SK-N-SH (cell line): ENCODE results near the gene BCLAF1. TPM values are rescaled to one million over a fixed set of nuclear protein-coding genes. Genes with fewer than 3 reads are reported as not detected.

Experiments
- CTCF ChIA-PET: fragments of 300-600, 350-600 bp; formaldehyde crosslinking; extraction: SDS; loops from one replicate; lab custom pipeline; 2021; lab: Yijun Ruan, JAX
- POLR2A ChIA-PET: fragments of 350-600 bp; sonication (Branson Sonifier 250); formaldehyde crosslinking; extraction: SDS; loops from one replicate; lab custom pipeline; 2020; ENCODE audit warnings: antibody characterized with exemption, inconsistent platforms; lab: Yijun Ruan, JAX
- DNase-seq: peaks from one replicate; pipeline ENCODE4 v3.0.0; 2012
- H2AFZ ChIP-seq: fragments of 200-600 bp; sonication (generic); 2 replicates; pipeline ENCODE4 v1.8.1; 2016; ENCODE audit warnings: antibody characterized with exemption, mild to moderate bottlenecking, low read depth
- H3F3A ChIP-seq: fragments of 200-600 bp; sonication (generic); replicated peaks from 2 replicates; pipeline ENCODE3; 2016; ENCODE audit warnings: antibody characterized with exemption, mild to moderate bottlenecking; ENCODE audit not compliant: insufficient read depth
- H3K27ac ChIP-seq, 2 experiments: fragments of 200-500 bp in 1 of 2; fragments of 200-600 bp in 1 of 2; sonication (Bioruptor generic) in 1 of 2; sonication (generic), shearing (Covaris generic) in 1 of 2; 2 replicates each; pipeline versions ENCODE4 v1.5.1 to v1.6.1; 2014 to 2016; ENCODE audit warnings: low read depth in 2 of 2, inconsistent platforms in 1 of 2, low read length in 1 of 2, mild to moderate bottlenecking in 1 of 2, mixed read lengths in 1 of 2
- H3K27me3 ChIP-seq: fragments of 200-600 bp; sonication (generic), shearing (Covaris generic); 2 replicates; pipeline ENCODE4 v1.6.1; 2016; ENCODE audit warnings: mixed run types; ENCODE audit not compliant: insufficient read depth
- H3K36me3 ChIP-seq, 2 experiments: fragments of 200-500 bp in 1 of 2; fragments of 200-600 bp in 1 of 2; sonication (Bioruptor generic) in 1 of 2; sonication (generic) in 1 of 2; replicated peaks in 1 of 2; 2 replicates each; pipeline versions ENCODE3 to v1.5.1; 2014 to 2016; ENCODE audit warnings: low read length in 1 of 2, mild to moderate bottlenecking in 1 of 2; ENCODE audit not compliant: insufficient read depth in 2 of 2, control insufficient read depth in 1 of 2
- H3K4me1 ChIP-seq, 2 experiments: fragments of 200-500 bp in 1 of 2; fragments of 200-600 bp in 1 of 2; sonication (Bioruptor generic) in 1 of 2; sonication (generic), shearing (Covaris generic) in 1 of 2; 2 replicates each; pipeline versions ENCODE4 v1.5.1 to v1.6.1; 2014 to 2016; ENCODE audit warnings: low read depth in 1 of 2, low read length in 1 of 2, mixed run types in 1 of 2; ENCODE audit not compliant: insufficient read depth in 2 of 2, control insufficient read depth in 1 of 2
- H3K4me2 ChIP-seq: fragments of 200-600 bp; sonication (generic), shearing (Covaris generic); 2 replicates; pipeline ENCODE4 v1.6.1; 2017; ENCODE audit warnings: mixed run types
- H3K4me3 ChIP-seq, 2 experiments: fragments of 200-500 bp in 1 of 2; fragments of 200-600 bp in 1 of 2; sonication (Bioruptor generic) in 1 of 2; sonication (generic), shearing (Covaris generic) in 1 of 2; 2 replicates each; pipeline versions ENCODE4 v1.5.1 to v1.8.1; 2014 to 2016; ENCODE audit warnings: low read depth in 2 of 2, inconsistent platforms in 1 of 2, low read length in 1 of 2, mild to moderate bottlenecking in 1 of 2, mixed read lengths in 1 of 2, moderate library complexity in 1 of 2
- H3K79me2 ChIP-seq: fragments of 200-600 bp; sonication (generic); 2 replicates; pipeline ENCODE4 v1.8.1; 2017; ENCODE audit warnings: mild to moderate bottlenecking; ENCODE audit not compliant: insufficient read depth
- H3K9ac ChIP-seq: fragments of 200-600 bp; sonication (generic); 2 replicates; pipeline ENCODE4 v1.6.1; 2017; ENCODE audit warnings: mixed run types
- H3K9me2 ChIP-seq: fragments of 200-600 bp; sonication (generic); 2 replicates; pipeline ENCODE4 v1.6.1; 2017; ENCODE audit warnings: mixed run types
- H3K9me3 ChIP-seq: fragments of 200-600 bp; sonication (generic); 2 replicates; pipeline ENCODE4 v1.6.1; 2017; ENCODE audit warnings: mixed run types, mild to moderate bottlenecking, moderate library complexity
- H4K20me1 ChIP-seq: fragments of 200-600 bp; sonication (generic); 2 replicates; pipeline ENCODE4 v1.6.1; 2017; ENCODE audit warnings: mild to moderate bottlenecking, mixed run types; ENCODE audit not compliant: insufficient read depth
- CHD2 ChIP-seq: fragments of 150-350 bp; IDR thresholded peaks from 2 replicates; pipeline ENCODE4 v1.6.1; 2018; ENCODE audit warnings: low read length; ENCODE audit not compliant: partially characterized antibody
- EZH2phosphoT487 ChIP-seq: fragments of 200-600 bp; sonication (generic); IDR thresholded peaks from 2 replicates; pipeline ENCODE4 v1.6.1; 2017; ENCODE audit warnings: low read depth, mixed run types, mild to moderate bottlenecking, antibody characterized with exemption, moderate library complexity, borderline replicate concordance
- FOSL2 ChIP-seq: IDR thresholded peaks from 2 replicates; pipeline ENCODE4 v1.4.0; 2012; ENCODE audit warnings: low read depth, mild to moderate bottlenecking, moderate library complexity, borderline replicate concordance
- FOXM1 ChIP-seq: IDR thresholded peaks from 2 replicates; pipeline ENCODE4 v1.4.0; 2012; ENCODE audit warnings: low read depth, mild to moderate bottlenecking
- JUND ChIP-seq: IDR thresholded peaks from 2 replicates; pipeline ENCODE4 v1.4.0; 2012
- MEF2A ChIP-seq: IDR thresholded peaks from 2 replicates; pipeline ENCODE4 v1.4.0; 2012; ENCODE audit warnings: low read depth, borderline replicate concordance
- NFIC ChIP-seq: IDR thresholded peaks from 2 replicates; pipeline ENCODE4 v1.4.0; 2012; ENCODE audit warnings: borderline replicate concordance
- NRF1 ChIP-seq: IDR thresholded peaks from 2 replicates; pipeline ENCODE4 v1.6.1; 2012; ENCODE audit warnings: low read depth, mild to moderate bottlenecking, low read length
- RAD21 ChIP-seq: IDR thresholded peaks from 2 replicates; pipeline ENCODE4 v1.6.1; 2012; ENCODE audit warnings: mild to moderate bottlenecking, low read length
- RCOR1 ChIP-seq: fragments of 150-350 bp; IDR thresholded peaks from 2 replicates; pipeline ENCODE4 v1.6.1; 2017; ENCODE audit warnings: antibody characterized with exemption, low read length
- RXRA ChIP-seq: IDR thresholded peaks from 2 replicates; pipeline ENCODE4 v1.4.0; 2012; ENCODE audit warnings: low read depth, mild to moderate bottlenecking, borderline replicate concordance
- SIN3A ChIP-seq: IDR thresholded peaks from 2 replicates; pipeline ENCODE4 v1.6.1; 2012; ENCODE audit warnings: low read depth, mild to moderate bottlenecking, low read length, moderate library complexity, borderline replicate concordance
- TAF1 ChIP-seq: IDR thresholded peaks from 2 replicates; pipeline ENCODE4 v1.6.1; 2012; ENCODE audit warnings: low read depth, mild to moderate bottlenecking, low read length, moderate library complexity, borderline replicate concordance
- TCF12 ChIP-seq: IDR thresholded peaks from 2 replicates; pipeline ENCODE4 v1.4.0; 2012
- TEAD4 ChIP-seq: IDR thresholded peaks from 2 replicates; pipeline ENCODE4 v1.4.0; 2012; ENCODE audit warnings: mild to moderate bottlenecking, borderline replicate concordance; ENCODE audit not compliant: insufficient read depth
- WGBS: methylation state at CpG from one replicate; pipeline ENCODE4 v1.1.6; 2017; ENCODE audit warnings: low lambda C conversion rate; 5-methylcytosine and 5-hydroxymethylcytosine counted together
- polyA plus RNA-seq, 3 experiments: library from polyadenylated mRNA; depleted of rRNA; stranded (reverse); fragments of >200 nt; gene quantifications; 2 replicates each; pipeline ENCODE4 v1.2.3, GENCODE V29; 2012
- TF ChIP-seq, protein P1 (sequence below): fragments of 150-350 bp; IDR thresholded peaks from 2 replicates; pipeline ENCODE4 v1.6.1; 2017; ENCODE audit warnings: antibody characterized with exemption, low read length, low read depth, borderline replicate concordance
- TF ChIP-seq, protein P2 (sequence below): fragments of 150-350 bp; IDR thresholded peaks from 2 replicates; pipeline ENCODE4 v1.6.1; 2016; ENCODE audit warnings: mild to moderate bottlenecking, low read depth, low read length
- TF ChIP-seq, protein P3 (sequence below): IDR thresholded peaks from 2 replicates; pipeline ENCODE4 v1.4.0; 2012; ENCODE audit warnings: low read depth
- TF ChIP-seq, protein P4 (sequence below): IDR thresholded peaks from 2 replicates; pipeline ENCODE4 v1.6.1; 2012; ENCODE audit warnings: mild to moderate bottlenecking, low read depth, low read length, moderate library complexity

BCLAF1 gene
- polyA plus RNA-seq, 1 of the 3 experiments (the other 2 are of a cell fraction) = 21.9 TPM

DNA sequence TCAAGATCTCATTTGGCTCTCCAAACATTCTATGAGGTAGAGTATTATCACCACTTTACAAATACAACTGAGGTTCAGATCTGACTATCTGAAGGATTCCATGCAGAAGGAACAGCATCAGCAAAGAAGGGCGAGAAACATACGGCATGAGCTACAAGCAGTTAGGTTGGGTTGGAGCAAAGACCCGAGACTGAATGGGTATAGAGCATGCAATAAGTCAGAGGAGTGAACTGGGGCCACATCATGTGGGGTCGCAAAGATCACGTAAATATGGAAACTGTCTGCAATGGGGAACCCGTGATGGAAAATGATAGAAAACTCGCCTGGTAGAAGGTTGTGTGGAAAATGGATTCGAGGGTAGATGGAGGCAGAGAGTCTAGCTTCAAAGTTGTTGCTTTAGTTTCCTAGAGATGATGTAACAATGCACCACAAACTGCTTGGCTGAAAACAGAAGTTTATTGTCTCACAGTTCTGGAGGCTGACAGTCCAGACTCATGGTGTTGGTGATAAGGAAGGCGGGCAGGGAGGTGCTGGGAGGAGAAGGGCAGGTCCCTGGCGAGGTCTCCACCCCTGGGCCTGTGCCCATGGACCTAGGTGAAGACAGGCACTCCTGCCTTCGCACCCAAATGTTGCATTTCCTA lies 44.3 kb upstream of the BCLAF1 start:
- Histone ChIP-seq H3K9ac (no peak overlapping the region), H3K36me3 (no peaks in the 10 kb centered on the region), H3K4me2 (no peak overlapping the region), H3K79me2 (no peaks in the 10 kb centered on the region), H4K20me1 (no peaks in the 10 kb centered on the region), H3K27me3 (no peaks in the 10 kb centered on the region), H2AFZ (no peak overlapping the region), H3K9me2 (no peaks in the 10 kb centered on the region), H3F3A (no peaks in the 10 kb centered on the region), H3K9me3 (no peaks in the 10 kb centered on the region), H3K4me3 (no peak overlapping the region), H3K27ac (no peak overlapping the region), H3K4me1 (no peaks in the 10 kb centered on the region; a peak in 1 of 4 replicates)
- ChIA-PET CTCF (interaction anchor here (0.6 to 2.2 kb wide), 7 partner anchors 15 to 231 kb away, joined by 3 to 6 read pairs (median 4); partner anchors contain the start of gene MAP7), POLR2A (no interaction called here)
- 76% methylated on average over 11 of the region's 11 CpGs for WGBS
- TF ChIP-seq TEAD4 (no peak), FOXM1 (no peak), TAF1 (no peak), RAD21 (no peak), SIN3A (no peak), NFIC (no peak), MEF2A (no peak), CHD2 (no peak), JUND (no peak), RXRA (no peak), EZH2phosphoT487 (no peak), RCOR1 (no peak)
- TF ChIP-seq, protein P1, sequence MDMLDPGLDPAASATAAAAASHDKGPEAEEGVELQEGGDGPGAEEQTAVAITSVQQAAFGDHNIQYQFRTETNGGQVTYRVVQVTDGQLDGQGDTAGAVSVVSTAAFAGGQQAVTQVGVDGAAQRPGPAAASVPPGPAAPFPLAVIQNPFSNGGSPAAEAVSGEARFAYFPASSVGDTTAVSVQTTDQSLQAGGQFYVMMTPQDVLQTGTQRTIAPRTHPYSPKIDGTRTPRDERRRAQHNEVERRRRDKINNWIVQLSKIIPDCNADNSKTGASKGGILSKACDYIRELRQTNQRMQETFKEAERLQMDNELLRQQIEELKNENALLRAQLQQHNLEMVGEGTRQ = no peak
- TF ChIP-seq, protein P2, sequence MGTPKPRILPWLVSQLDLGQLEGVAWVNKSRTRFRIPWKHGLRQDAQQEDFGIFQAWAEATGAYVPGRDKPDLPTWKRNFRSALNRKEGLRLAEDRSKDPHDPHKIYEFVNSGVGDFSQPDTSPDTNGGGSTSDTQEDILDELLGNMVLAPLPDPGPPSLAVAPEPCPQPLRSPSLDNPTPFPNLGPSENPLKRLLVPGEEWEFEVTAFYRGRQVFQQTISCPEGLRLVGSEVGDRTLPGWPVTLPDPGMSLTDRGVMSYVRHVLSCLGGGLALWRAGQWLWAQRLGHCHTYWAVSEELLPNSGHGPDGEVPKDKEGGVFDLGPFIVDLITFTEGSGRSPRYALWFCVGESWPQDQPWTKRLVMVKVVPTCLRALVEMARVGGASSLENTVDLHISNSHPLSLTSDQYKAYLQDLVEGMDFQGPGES = no peak
- TF ChIP-seq, protein P3, sequence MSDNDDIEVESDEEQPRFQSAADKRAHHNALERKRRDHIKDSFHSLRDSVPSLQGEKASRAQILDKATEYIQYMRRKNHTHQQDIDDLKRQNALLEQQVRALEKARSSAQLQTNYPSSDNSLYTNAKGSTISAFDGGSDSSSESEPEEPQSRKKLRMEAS = no peak
- no peak for DNase-seq

DNA sequence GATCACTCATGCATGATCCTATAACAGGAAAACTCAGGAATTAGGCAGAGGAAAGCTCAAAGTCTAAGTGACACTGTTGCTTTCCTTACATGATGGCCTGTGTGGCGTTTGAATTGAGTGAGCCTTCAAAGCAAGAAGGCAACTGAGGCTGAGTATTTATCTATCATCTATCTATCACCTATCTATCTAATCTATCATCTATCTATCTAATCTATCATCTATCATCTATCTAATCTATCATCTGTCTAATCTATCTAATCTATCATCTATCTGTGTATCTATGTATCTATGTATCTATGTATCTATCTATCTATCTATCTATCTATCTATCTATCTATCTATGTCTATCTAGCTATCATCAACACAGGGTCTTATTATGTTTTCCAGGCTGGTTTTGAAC lies 41.8 kb upstream of the BCLAF1 start:
- Histone ChIP-seq H3K4me2 (no peak overlapping the region), H3K9ac (no peak overlapping the region), H3K4me3 (no peak overlapping the region), H3K9me2 (no peaks in the 10 kb centered on the region), H4K20me1 (no peaks in the 10 kb centered on the region), H3K27ac (no peak overlapping the region), H3F3A (no peaks in the 10 kb centered on the region), H3K9me3 (no peaks in the 10 kb centered on the region), H2AFZ (no peak overlapping the region), H3K4me1 (no peaks in the 10 kb centered on the region; a peak in 1 of 4 replicates), H3K27me3 (no peaks in the 10 kb centered on the region), H3K36me3 (no peaks in the 10 kb centered on the region), H3K79me2 (no peaks in the 10 kb centered on the region)
- DNase-seq = no peak
- CTCF ChIA-PET = interaction anchor here (2.7 kb wide), 1 partner anchor 13 kb away, joined by 13 read pairs; no protein-coding TSS in a partner anchor
- POLR2A ChIA-PET = no interaction called here
- WGBS = 67% methylated on average over 1 of the region's 1 CpG
- TF ChIP-seq, protein P1 = no peak
- TF ChIP-seq TCF12 (no peak), MEF2A (no peak), EZH2phosphoT487 (no peak), NRF1 (no peak), FOSL2 (no peak), NFIC (no peak), FOXM1 (no peak), RXRA (no peak)
- TF ChIP-seq, protein P4, sequence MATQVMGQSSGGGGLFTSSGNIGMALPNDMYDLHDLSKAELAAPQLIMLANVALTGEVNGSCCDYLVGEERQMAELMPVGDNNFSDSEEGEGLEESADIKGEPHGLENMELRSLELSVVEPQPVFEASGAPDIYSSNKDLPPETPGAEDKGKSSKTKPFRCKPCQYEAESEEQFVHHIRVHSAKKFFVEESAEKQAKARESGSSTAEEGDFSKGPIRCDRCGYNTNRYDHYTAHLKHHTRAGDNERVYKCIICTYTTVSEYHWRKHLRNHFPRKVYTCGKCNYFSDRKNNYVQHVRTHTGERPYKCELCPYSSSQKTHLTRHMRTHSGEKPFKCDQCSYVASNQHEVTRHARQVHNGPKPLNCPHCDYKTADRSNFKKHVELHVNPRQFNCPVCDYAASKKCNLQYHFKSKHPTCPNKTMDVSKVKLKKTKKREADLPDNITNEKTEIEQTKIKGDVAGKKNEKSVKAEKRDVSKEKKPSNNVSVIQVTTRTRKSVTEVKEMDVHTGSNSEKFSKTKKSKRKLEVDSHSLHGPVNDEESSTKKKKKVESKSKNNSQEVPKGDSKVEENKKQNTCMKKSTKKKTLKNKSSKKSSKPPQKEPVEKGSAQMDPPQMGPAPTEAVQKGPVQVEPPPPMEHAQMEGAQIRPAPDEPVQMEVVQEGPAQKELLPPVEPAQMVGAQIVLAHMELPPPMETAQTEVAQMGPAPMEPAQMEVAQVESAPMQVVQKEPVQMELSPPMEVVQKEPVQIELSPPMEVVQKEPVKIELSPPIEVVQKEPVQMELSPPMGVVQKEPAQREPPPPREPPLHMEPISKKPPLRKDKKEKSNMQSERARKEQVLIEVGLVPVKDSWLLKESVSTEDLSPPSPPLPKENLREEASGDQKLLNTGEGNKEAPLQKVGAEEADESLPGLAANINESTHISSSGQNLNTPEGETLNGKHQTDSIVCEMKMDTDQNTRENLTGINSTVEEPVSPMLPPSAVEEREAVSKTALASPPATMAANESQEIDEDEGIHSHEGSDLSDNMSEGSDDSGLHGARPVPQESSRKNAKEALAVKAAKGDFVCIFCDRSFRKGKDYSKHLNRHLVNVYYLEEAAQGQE = no peak
